Measurements from ENCODE around the gene SYT7. TPM values are rescaled to one million over a fixed set of nuclear protein-coding genes. Genes with fewer than 3 reads are reported as not detected.

SYT7 gene, protein sequence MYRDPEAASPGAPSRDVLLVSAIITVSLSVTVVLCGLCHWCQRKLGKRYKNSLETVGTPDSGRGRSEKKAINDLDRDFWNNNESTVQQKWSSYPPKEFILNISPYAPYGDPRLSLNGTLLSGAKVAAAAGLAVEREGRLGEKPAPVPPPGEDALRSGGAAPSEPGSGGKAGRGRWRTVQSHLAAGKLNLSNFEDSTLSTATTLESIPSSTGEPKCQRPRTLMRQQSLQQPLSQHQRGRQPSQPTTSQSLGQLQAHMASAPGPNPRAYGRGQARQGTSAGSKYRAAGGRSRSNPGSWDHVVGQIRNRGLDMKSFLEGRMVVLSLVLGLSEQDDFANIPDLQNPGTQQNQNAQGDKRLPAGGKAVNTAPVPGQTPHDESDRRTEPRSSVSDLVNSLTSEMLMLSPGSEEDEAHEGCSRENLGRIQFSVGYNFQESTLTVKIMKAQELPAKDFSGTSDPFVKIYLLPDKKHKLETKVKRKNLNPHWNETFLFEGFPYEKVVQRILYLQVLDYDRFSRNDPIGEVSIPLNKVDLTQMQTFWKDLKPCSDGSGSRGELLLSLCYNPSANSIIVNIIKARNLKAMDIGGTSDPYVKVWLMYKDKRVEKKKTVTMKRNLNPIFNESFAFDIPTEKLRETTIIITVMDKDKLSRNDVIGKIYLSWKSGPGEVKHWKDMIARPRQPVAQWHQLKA
- polyA plus RNA-seq (2011; rRNA removed): 0.45 and 0.60 TPM in 2 replicates
- polyA minus RNA-seq (2011; rRNA and poly(A)+ RNA removed): 0.83 and 1.0 TPM in 2 replicates

DNA sequence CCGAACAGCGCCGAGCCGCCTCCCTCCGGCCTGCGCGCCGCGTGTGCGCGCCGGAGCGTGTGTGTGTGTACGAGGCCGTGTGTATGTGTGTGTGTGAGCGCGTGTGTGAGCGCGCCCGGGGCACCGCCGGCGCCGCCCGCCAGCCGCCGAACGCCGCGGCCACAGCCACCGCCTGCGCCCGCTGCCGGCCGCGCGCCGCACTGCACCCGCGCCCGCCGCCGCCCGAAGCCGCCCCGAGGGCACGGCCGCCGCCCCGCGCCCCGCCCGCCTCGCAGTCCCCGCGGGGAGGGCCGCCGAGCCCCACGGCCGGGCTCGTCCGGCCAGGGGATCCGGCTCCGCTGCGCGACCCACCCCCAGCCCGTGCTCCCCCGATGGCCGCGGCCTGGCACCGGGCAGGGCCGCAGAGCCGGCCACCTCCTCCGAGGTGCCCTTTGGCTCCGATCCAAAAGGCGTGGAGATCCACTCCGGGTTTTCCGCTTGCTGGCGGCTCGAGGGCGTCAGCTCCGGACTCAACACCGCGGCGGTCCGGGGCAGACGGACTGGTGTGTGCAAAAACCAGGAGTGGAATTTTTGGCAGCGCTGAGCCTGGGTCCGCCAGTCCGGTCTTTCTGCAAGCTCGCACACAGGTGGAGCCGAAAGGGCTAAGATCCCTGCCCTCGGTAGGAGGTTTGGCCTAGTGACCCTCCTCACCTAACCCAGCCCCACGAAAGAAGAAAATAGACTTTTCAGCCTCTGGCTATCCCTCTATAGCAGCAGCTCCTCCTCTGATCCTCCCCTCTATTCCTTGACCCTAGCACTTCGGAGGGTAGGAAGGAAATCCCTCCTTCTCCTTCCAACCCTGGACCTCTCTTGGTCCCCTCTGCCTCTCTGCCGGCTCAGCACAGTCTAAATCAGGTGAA lies at the start of gene SYT7:
Gene SYT7 (minus strand): TSS at position 47 of the 899 bp plus-strand sequence. CDS start 256 bp downstream, outside the sequence.
- Histone ChIP-seq H3K4me3 (ENCODE audit: low read depth, low read length) (peak within 1 kb of the TSS; percentile 47), H3K27ac (ENCODE audit: low read depth, low read length) (no peak within 1 kb of the TSS), H3K9me3 (ENCODE audit: control insufficient read depth, insufficient read depth, low read length) (no peaks in the 10 kb centered on the region), H3K27me3 (ENCODE audit: control insufficient read depth, insufficient read depth, low read length) (peaks cover 64% of the 10 kb centered on the region)
- DNase-seq (ENCODE audit: low read depth, low spot score): peak; percentile 96
- TF ChIP-seq, protein P1, sequence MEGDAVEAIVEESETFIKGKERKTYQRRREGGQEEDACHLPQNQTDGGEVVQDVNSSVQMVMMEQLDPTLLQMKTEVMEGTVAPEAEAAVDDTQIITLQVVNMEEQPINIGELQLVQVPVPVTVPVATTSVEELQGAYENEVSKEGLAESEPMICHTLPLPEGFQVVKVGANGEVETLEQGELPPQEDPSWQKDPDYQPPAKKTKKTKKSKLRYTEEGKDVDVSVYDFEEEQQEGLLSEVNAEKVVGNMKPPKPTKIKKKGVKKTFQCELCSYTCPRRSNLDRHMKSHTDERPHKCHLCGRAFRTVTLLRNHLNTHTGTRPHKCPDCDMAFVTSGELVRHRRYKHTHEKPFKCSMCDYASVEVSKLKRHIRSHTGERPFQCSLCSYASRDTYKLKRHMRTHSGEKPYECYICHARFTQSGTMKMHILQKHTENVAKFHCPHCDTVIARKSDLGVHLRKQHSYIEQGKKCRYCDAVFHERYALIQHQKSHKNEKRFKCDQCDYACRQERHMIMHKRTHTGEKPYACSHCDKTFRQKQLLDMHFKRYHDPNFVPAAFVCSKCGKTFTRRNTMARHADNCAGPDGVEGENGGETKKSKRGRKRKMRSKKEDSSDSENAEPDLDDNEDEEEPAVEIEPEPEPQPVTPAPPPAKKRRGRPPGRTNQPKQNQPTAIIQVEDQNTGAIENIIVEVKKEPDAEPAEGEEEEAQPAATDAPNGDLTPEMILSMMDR (IDR thresholded peaks at IDR 0.05; ENCODE audit: low read depth, low read length): no peak
- ChIA-PET CTCF (interaction anchor here (0.5 to 1.3 kb wide), 4 partner anchors 18 to 135 kb away, joined by 3 to 5 read pairs (median 4); no protein-coding TSS in a partner anchor), POLR2A (interaction anchor here (0.5 kb wide), 1 partner anchor 237 kb away, joined by 6 read pairs; no protein-coding TSS in a partner anchor)

DNA sequence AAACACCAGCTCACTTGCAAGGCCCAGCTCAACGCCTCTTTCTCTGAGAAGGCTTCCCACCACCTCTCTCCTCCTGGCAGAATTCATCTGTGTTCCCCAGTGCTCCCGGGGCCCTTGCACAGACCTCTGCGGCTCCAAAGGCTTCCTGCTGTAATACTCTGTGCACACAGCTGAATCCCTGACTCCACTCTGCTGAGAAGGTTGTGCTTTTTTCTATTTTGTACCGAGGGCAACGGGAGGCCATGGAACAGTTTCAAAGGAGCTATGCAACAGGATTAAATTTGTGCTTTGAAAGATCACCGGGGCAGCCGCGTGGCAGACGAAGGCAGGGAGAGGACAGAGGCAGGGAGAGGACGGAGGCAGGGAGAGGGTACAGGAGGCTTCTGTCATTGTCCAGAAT lies 49.2 kb upstream of the SYT7 start:
- no peak for DNase-seq (ENCODE audit: low read depth, low spot score)
- TF ChIP-seq, protein P1 (IDR thresholded peaks at IDR 0.05; ENCODE audit: low read depth, low read length): no peak
- Histone ChIP-seq H3K9me3 (ENCODE audit: control insufficient read depth, insufficient read depth, low read length) (no peaks in the 10 kb centered on the region), H3K4me3 (ENCODE audit: low read depth, low read length) (no peak overlapping the region), H3K27me3 (ENCODE audit: control insufficient read depth, insufficient read depth, low read length) (peaks cover 14% of the 10 kb centered on the region), H3K27ac (ENCODE audit: low read depth, low read length) (no peak overlapping the region)
- CTCF ChIA-PET: interaction anchor here (0.7 to 3.8 kb wide), 7 partner anchors 8 to 183 kb away, joined by 3 to 38 read pairs (median 6); no protein-coding TSS in a partner anchor
- POLR2A ChIA-PET: interaction anchor here (0.6 kb wide), 1 partner anchor 1039 kb away, joined by 5 read pairs; no protein-coding TSS in a partner anchor

DNA sequence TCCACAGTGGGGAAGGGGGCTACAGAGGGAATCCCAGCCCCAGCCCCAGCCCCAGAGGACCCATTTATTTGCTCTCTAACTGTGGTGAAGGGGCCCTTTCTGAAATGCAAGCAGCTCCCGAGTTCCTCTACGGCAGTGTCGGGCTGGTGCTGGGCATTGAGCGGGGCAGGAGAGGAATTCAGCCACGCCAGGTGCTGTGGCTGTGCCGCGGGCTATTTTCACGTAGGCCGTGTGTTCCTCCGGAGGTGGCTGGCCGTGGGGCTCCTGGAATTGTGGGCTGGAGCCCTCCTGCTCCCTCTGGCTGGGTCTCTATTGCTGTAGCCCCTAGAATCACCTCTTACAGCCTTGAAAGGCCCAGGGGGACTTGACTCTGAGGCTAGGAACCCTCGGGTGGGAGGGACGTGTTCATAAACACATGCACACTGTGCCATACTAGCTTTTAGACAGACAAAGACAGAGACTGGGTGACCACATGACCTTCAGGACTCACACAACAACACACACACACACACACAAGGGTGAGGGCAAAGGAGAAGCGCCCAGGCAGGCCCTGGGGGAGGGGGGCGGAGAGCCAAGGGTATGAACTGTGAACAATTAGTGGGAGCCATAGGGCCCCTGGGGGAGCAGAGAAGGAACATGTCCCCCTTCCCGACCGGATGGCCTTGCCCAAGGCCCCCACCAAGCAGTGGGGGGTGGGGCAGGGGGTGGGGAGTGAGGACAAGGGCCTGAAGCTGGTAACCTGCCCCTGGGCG lies 48.4 kb upstream of the SYT7 start:
- TF ChIP-seq, protein P1 (IDR thresholded peaks at IDR 0.05; ENCODE audit: low read depth, low read length): no peak
- DNase-seq (ENCODE audit: low read depth, low spot score): no peak
- ChIA-PET CTCF (interaction anchor here (0.6 to 3.8 kb wide), 14 partner anchors 9 to 183 kb away, joined by 3 to 38 read pairs (median 4); no protein-coding TSS in a partner anchor), POLR2A (interaction anchor here (0.6 kb wide), 1 partner anchor 1040 kb away, joined by 5 read pairs; no protein-coding TSS in a partner anchor)
- Histone ChIP-seq H3K27ac (ENCODE audit: low read depth, low read length) (no peak overlapping the region), H3K9me3 (ENCODE audit: control insufficient read depth, insufficient read depth, low read length) (no peaks in the 10 kb centered on the region), H3K4me3 (ENCODE audit: low read depth, low read length) (no peak overlapping the region), H3K27me3 (ENCODE audit: control insufficient read depth, insufficient read depth, low read length) (peaks cover 13% of the 10 kb centered on the region)

DNA sequence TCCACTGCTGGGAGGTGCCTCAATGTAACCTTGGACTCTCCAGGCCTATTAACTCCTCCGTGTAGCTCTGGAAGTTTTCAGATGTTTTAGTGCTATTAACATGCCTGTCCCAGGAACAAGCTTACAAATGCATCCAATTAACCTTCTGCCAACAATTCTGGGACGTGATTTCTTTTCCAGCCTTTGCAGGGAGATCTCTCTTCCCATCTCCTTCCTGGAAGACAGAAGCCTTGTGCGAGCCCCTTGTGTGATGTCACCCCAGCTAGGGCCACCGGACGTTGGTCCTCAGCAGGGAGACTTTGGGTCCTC lies 47.7 kb upstream of the SYT7 start:
- Histone ChIP-seq H3K9me3 (ENCODE audit: control insufficient read depth, insufficient read depth, low read length) (no peaks in the 10 kb centered on the region), H3K27ac (ENCODE audit: low read depth, low read length) (no peak overlapping the region), H3K4me3 (ENCODE audit: low read depth, low read length) (no peak overlapping the region), H3K27me3 (ENCODE audit: control insufficient read depth, insufficient read depth, low read length) (peaks cover 13% of the 10 kb centered on the region)
- ChIA-PET POLR2A (no interaction called here), CTCF (interaction anchor here (0.6 to 3.8 kb wide), 16 partner anchors 10 to 190 kb away, joined by 3 to 38 read pairs (median 4); no protein-coding TSS in a partner anchor)
- DNase-seq (ENCODE audit: low read depth, low spot score): no peak
- TF ChIP-seq, protein P1 (IDR thresholded peaks at IDR 0.05; ENCODE audit: low read depth, low read length): no peak

All from AG04450 (cell line).